Liver (tissue), 9 donors: ENCODE data around the gene SLC7A6. TPM values are rescaled to one million over a fixed set of nuclear protein-coding genes. Genes with fewer than 3 reads are reported as not detected.

Experiments
- DNase-seq: peaks from one replicate; pipeline ENCODE4 v3.0.0-alpha.2; 2017; ENCODE audit warnings: low spot score
- H3K27ac ChIP-seq, 2 donors: one replicate each; pipeline ENCODE4 v1.7.0; 2013; ENCODE audit warnings: inconsistent platforms in 2 of 2, low read length in 2 of 2, control low read depth in 1 of 2, low read depth in 1 of 2, mild to moderate bottlenecking in 1 of 2
- H3K27me3 ChIP-seq, 4 donors: one replicate each; pipeline versions ENCODE4 v1.6.1 to v1.7.0; 2013; ENCODE audit warnings: low read length in 3 of 4, inconsistent platforms in 1 of 4, mild to moderate bottlenecking in 1 of 4, moderate library complexity in 1 of 4; ENCODE audit not compliant: control insufficient read depth in 4 of 4, insufficient read depth in 4 of 4
- H3K36me3 ChIP-seq, 4 donors: one replicate each; pipeline versions ENCODE4 v1.6.1 to v1.7.0; 2013; ENCODE audit warnings: low read length in 3 of 4, mild to moderate bottlenecking in 3 of 4, low read depth in 1 of 4, moderate library complexity in 1 of 4; ENCODE audit not compliant: control insufficient read depth in 4 of 4, insufficient read depth in 3 of 4
- H3K4me1 ChIP-seq, 4 donors: one replicate each; pipeline versions ENCODE4 v1.6.1 to v1.7.0; 2013; ENCODE audit warnings: low read length in 3 of 4, mild to moderate bottlenecking in 3 of 4, moderate library complexity in 1 of 4; ENCODE audit not compliant: control insufficient read depth in 4 of 4, insufficient read depth in 4 of 4
- H3K4me3 ChIP-seq, 3 donors: one replicate each; pipeline versions ENCODE4 v1.6.1 to v1.7.0; 2013; ENCODE audit warnings: low read length in 3 of 3, control low read depth in 1 of 3, low read depth in 1 of 3, mild to moderate bottlenecking in 1 of 3
- H3K9ac ChIP-seq, 2 donors: one replicate each; pipeline ENCODE4 v1.7.0; 2013; ENCODE audit warnings: low read length in 2 of 2, mild to moderate bottlenecking in 2 of 2, moderate library complexity in 2 of 2, control low read depth in 1 of 2, low read depth in 1 of 2
- H3K9me3 ChIP-seq, 4 donors: one replicate each; pipeline versions ENCODE4 v1.6.1 to v1.7.0; 2013; ENCODE audit warnings: low read length in 3 of 4; ENCODE audit not compliant: control insufficient read depth in 4 of 4
- EGR1 ChIP-seq, 2 donors: IDR thresholded peaks; 2 replicates each; pipeline ENCODE4 v1.6.1; 2016 to 2018; ENCODE audit warnings: antibody characterized with exemption in 2 of 2, low read depth in 2 of 2
- FOXA1 ChIP-seq: IDR thresholded peaks from 2 replicates; pipeline ENCODE4 v1.6.1; 2016; ENCODE audit warnings: antibody characterized with exemption
- FOXA2 ChIP-seq: IDR thresholded peaks from 2 replicates; pipeline ENCODE4 v1.6.1; 2016; ENCODE audit warnings: antibody characterized with exemption
- HNF4A ChIP-seq, 2 donors: conservative IDR thresholded peaks; 2 replicates each; pipeline ENCODE4 v1.6.1; 2016; ENCODE audit warnings: antibody characterized with exemption in 2 of 2, mild to moderate bottlenecking in 2 of 2
- HNF4G ChIP-seq: IDR thresholded peaks from 2 replicates; pipeline ENCODE4 v1.6.1; 2016; ENCODE audit warnings: antibody characterized with exemption
- JUND ChIP-seq, 2 donors: IDR thresholded peaks; 2 replicates each; pipeline ENCODE4 v1.6.1; 2016; ENCODE audit warnings: antibody characterized with exemption in 2 of 2
- NR2F2 ChIP-seq: IDR thresholded peaks from 2 replicates; pipeline ENCODE4 v1.6.1; 2016; ENCODE audit warnings: antibody characterized with exemption
- RXRA ChIP-seq, 2 donors: IDR thresholded peaks; 2 replicates each; pipeline ENCODE4 v1.6.1; 2017 to 2018; ENCODE audit warnings: antibody characterized with exemption in 2 of 2, mild to moderate bottlenecking in 1 of 2
- SP1 ChIP-seq: IDR thresholded peaks from 2 replicates; pipeline ENCODE4 v1.6.1; 2018; ENCODE audit warnings: antibody characterized with exemption, mild to moderate bottlenecking
- TAF1 ChIP-seq: conservative IDR thresholded peaks from 2 replicates; pipeline ENCODE4 v1.6.1; 2016; ENCODE audit warnings: antibody characterized with exemption, mild to moderate bottlenecking
- YY1 ChIP-seq: IDR thresholded peaks from 2 replicates; pipeline ENCODE4 v1.6.1; 2016; ENCODE audit warnings: antibody characterized with exemption, mild to moderate bottlenecking
- WGBS: extraction: QIAGEN DNeasy Blood & Tissue Kit; methylation state at CpG from one replicate; pipeline ENCODE4 v1.1.7; 2013; 5-methylcytosine and 5-hydroxymethylcytosine counted together
- polyA plus RNA-seq, 2 donors: library from polyadenylated mRNA; stranded (reverse) in 1 of 2; unstranded in 1 of 2; fragments of 200-250 nt in 1 of 2; fragments of >200 nt in 1 of 2; fragmentation: Nextera tagmentation in 1 of 2; extraction: Ambion mirVana in 1 of 2; gene quantifications; one replicate each; pipeline versions ENCODE4 v1.2.1 to v1.2.3, GENCODE V29; 2013 to 2015
- total RNA-seq, 2 donors: library from RNA; depleted of rRNA; stranded (reverse); fragments of >200 nt; gene quantifications; one replicate each; pipeline ENCODE4 v1.2.3, GENCODE V29; 2014
- TF ChIP-seq, protein P1 (sequence below): IDR thresholded peaks from 2 replicates; pipeline ENCODE4 v1.6.1; 2016; ENCODE audit warnings: antibody characterized with exemption, mild to moderate bottlenecking
- TF ChIP-seq, protein P2 (sequence below): IDR thresholded peaks from 2 replicates; pipeline ENCODE4 v1.6.1; 2016; ENCODE audit warnings: antibody characterized with exemption
- TF ChIP-seq, protein P3 (sequence below): IDR thresholded peaks from 2 replicates; pipeline ENCODE4 v1.6.1; 2016; ENCODE audit warnings: antibody characterized with exemption
- TF ChIP-seq, protein P4 (sequence below): IDR thresholded peaks from 2 replicates; pipeline ENCODE4 v1.6.1; 2016; ENCODE audit warnings: antibody characterized with exemption
- donor health status: healthy.
- donor health status: healthy.
- donor health status: healthy.
- donor health status: healthy.
- donor health status: healthy.

SLC7A6 gene
- total and polyA plus RNA-seq, 4 donors, result 1.2 to 4.9 (median 1.9) TPM

DNA sequence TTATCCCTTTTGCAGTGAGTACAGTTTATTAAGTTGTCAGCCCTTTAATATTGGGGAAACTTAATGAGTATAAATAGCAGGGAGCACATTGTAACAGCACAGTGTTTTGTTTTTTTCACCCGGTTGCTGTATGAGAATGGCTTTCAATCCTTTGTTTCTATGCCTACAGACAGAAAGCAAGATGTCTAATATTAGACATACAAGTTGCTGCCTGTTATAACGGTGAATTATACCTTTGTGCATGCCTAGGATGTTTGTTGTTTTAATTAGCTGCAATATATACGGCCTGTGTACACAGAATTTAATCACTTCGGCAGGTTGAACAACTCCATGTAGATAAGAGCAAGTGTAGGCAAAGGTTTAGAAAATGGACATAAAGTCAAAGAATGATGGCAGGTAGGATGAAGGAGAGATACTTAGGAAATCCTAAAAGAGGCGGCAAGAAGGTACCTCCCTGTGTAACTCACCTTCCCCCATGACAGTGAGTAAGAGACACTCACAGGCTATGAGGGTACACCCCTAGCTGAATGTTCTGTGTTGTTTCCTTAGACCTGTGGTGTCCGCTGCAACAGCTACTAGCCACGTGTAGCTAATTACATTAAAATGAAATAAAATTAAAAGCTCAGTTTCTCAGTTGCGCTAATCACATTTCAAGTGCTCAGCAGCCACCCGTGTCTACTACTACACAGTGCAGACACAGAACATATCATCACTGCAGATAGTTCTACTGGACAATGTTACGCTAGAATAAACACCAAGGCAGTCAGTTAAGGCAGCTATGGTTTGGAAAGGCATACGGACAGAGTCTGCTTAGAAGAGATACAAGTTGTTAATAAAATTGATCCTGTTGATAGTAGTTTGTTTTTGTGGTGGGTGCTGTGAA lies 35.5 kb downstream of the SLC7A6 start:
- Histone ChIP-seq H3K36me3 (peaks cover 0 to 56% (median 37%) of the 10 kb centered on the region in 4 donors), H3K4me1 (no peaks in the 10 kb centered on the region), H3K9ac (no peak overlapping the region), H3K27ac (no peak overlapping the region), H3K27me3 (no peaks in the 10 kb centered on the region), H3K9me3 (no peaks in the 10 kb centered on the region), H3K4me3 (no peak overlapping the region)
- DNase-seq, result no peak
- WGBS, result 85% methylated on average over 11 of the region's 11 CpGs
- TF ChIP-seq NR2F2 (no peak), FOXA2 (no peak), SP1 (no peak)
- TF ChIP-seq, protein P1, sequence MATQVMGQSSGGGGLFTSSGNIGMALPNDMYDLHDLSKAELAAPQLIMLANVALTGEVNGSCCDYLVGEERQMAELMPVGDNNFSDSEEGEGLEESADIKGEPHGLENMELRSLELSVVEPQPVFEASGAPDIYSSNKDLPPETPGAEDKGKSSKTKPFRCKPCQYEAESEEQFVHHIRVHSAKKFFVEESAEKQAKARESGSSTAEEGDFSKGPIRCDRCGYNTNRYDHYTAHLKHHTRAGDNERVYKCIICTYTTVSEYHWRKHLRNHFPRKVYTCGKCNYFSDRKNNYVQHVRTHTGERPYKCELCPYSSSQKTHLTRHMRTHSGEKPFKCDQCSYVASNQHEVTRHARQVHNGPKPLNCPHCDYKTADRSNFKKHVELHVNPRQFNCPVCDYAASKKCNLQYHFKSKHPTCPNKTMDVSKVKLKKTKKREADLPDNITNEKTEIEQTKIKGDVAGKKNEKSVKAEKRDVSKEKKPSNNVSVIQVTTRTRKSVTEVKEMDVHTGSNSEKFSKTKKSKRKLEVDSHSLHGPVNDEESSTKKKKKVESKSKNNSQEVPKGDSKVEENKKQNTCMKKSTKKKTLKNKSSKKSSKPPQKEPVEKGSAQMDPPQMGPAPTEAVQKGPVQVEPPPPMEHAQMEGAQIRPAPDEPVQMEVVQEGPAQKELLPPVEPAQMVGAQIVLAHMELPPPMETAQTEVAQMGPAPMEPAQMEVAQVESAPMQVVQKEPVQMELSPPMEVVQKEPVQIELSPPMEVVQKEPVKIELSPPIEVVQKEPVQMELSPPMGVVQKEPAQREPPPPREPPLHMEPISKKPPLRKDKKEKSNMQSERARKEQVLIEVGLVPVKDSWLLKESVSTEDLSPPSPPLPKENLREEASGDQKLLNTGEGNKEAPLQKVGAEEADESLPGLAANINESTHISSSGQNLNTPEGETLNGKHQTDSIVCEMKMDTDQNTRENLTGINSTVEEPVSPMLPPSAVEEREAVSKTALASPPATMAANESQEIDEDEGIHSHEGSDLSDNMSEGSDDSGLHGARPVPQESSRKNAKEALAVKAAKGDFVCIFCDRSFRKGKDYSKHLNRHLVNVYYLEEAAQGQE, result no peak
- TF ChIP-seq, protein P2, sequence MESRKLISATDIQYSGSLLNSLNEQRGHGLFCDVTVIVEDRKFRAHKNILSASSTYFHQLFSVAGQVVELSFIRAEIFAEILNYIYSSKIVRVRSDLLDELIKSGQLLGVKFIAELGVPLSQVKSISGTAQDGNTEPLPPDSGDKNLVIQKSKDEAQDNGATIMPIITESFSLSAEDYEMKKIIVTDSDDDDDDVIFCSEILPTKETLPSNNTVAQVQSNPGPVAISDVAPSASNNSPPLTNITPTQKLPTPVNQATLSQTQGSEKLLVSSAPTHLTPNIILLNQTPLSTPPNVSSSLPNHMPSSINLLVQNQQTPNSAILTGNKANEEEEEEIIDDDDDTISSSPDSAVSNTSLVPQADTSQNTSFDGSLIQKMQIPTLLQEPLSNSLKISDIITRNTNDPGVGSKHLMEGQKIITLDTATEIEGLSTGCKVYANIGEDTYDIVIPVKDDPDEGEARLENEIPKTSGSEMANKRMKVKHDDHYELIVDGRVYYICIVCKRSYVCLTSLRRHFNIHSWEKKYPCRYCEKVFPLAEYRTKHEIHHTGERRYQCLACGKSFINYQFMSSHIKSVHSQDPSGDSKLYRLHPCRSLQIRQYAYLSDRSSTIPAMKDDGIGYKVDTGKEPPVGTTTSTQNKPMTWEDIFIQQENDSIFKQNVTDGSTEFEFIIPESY, result no peak

DNA sequence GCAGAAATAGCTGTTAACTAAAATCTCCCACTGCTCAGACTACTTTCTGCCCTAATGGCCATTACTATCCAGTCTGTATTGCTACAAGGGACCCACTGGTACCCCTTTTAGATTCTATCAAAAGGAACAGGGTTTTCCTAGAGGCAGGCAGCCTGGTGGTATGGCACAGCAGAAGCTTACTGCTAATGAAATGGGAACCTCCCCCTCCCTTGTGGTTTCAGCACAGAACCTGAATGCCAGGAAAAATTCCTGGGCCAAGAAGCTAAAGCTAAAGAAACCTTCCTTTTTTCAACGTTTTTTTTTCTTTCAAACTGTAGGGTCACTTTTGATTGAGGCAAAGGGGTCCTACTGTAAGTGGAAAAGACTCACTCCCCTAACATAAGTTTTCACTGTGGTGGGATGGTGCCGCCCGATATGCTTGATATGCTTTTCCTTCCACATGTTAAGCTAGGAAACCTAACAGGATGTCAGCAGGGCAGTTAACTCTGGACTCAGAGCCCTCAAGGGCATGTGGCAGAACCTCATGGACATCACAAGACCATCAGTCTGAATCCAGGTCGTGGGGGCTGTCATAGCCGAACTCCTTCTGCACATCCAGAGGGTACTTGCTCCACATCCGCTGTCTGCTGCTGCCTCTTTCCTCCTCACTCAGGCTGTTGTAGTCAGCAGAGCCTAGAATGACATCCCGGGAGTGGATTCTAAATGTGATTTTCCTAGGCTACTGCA lies 36.6 kb downstream of the SLC7A6 start:
- 78% methylated on average over 7 of the region's 7 CpGs for WGBS
- Histone ChIP-seq H3K9me3 (no peaks in the 10 kb centered on the region), H3K4me1 (no peaks in the 10 kb centered on the region), H3K9ac (no peak overlapping the region), H3K27ac (no peak overlapping the region), H3K4me3 (no peak overlapping the region), H3K27me3 (no peaks in the 10 kb centered on the region), H3K36me3 (peaks cover 0 to 60% (median 37%) of the 10 kb centered on the region in 4 donors)
- TF ChIP-seq HNF4A (conservative IDR thresholded peaks at IDR 0.05) (no peak), TAF1 (no peak), EGR1 (IDR thresholded peaks at IDR 0.05; ENCODE audit: low read depth in 2 of 2) (no peak), RXRA (IDR thresholded peaks at IDR 0.05) (no peak), JUND (IDR thresholded peaks at IDR 0.05) (no peak), HNF4G (no peak), SP1 (no peak), FOXA2 (no peak), YY1 (no peak), FOXA1 (no peak), NR2F2 (no peak)
- TF ChIP-seq, protein P3, sequence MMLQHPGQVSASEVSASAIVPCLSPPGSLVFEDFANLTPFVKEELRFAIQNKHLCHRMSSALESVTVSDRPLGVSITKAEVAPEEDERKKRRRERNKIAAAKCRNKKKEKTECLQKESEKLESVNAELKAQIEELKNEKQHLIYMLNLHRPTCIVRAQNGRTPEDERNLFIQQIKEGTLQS, result no peak
- TF ChIP-seq, protein P2, result no peak
- TF ChIP-seq, protein P1, result no peak
- TF ChIP-seq, protein P4, sequence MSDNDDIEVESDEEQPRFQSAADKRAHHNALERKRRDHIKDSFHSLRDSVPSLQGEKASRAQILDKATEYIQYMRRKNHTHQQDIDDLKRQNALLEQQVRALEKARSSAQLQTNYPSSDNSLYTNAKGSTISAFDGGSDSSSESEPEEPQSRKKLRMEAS, result no peak
- no peak for DNase-seq
